HepG2 (cell line): ENCODE measurements around the gene AAR2. TPM values are rescaled to one million over a fixed set of nuclear protein-coding genes. Genes with fewer than 3 reads are reported as not detected.
A peak's percentile ranks its signal among the peaks of the same experiment; 100 is the strongest.

Experiments
- ELF3 ChIP-seq: IDR thresholded peaks from 2 replicates; pipeline ENCODE4 v1.6.1; 2016; ENCODE audit warnings: missing genetic modification reagents, missing compliant biosample characterization
- GABPB1 ChIP-seq: IDR thresholded peaks from 2 replicates; pipeline ENCODE4 v1.6.1; 2016; ENCODE audit warnings: mild to moderate bottlenecking, missing genetic modification reagents, moderate library complexity, missing compliant biosample characterization
- GPN1 ChIP-seq: sonication (generic); formaldehyde crosslinking; IDR thresholded peaks from 2 replicates; pipeline ENCODE4 v1.5.1; 2020; ENCODE audit warnings: missing genetic modification reagents, borderline replicate concordance
- MIER3 ChIP-seq: IDR thresholded peaks from 2 replicates; pipeline ENCODE4 v1.6.1; 2016; ENCODE audit warnings: missing compliant biosample characterization, borderline replicate concordance
- SP1 ChIP-seq, 2 experiments: fragments of 450-650 bp in 1 of 2; sonication (generic) in 1 of 2; formaldehyde crosslinking in 1 of 2; IDR thresholded peaks; 2 replicates each; pipeline versions ENCODE4 v1.4.0 to v1.6.1; 2016 to 2020; ENCODE audit warnings: missing genetic modification reagents in 1 of 2
- SUZ12 ChIP-seq: fragments of 150-350 bp; IDR thresholded peaks from 2 replicates; pipeline ENCODE4 v1.6.1; 2014; ENCODE audit warnings: low read depth, low read length
- THYN1 ChIP-seq: sonication (generic); formaldehyde crosslinking; IDR thresholded peaks from 2 replicates; pipeline ENCODE4 v1.8.1; 2023; ENCODE audit warnings: low read depth, mild to moderate bottlenecking, moderate library complexity, missing genetic modification reagents, borderline replicate concordance
- ZBTB1 ChIP-seq: sonication (generic); formaldehyde crosslinking; IDR thresholded peaks from 2 replicates; pipeline ENCODE4 v1.4.0; 2020; ENCODE audit warnings: missing genetic modification reagents, borderline replicate concordance
- ZC3H4 ChIP-seq: sonication (generic); formaldehyde crosslinking; IDR thresholded peaks from 2 replicates; pipeline ENCODE4 v1.4.0; 2020; ENCODE audit warnings: missing genetic modification reagents, borderline replicate concordance
- ZNF430 ChIP-seq: sonication (generic); formaldehyde crosslinking; IDR thresholded peaks from 2 replicates; pipeline ENCODE4 v1.9.0; 2021; ENCODE audit warnings: mild to moderate bottlenecking, missing genetic modification reagents
- ZNF547 ChIP-seq: sonication (generic); formaldehyde crosslinking; IDR thresholded peaks from 2 replicates; pipeline ENCODE4 v1.5.1; 2020; ENCODE audit warnings: mild to moderate bottlenecking, missing genetic modification reagents
- ZNF552 ChIP-seq: sonication (generic); formaldehyde crosslinking; IDR thresholded peaks from 2 replicates; pipeline ENCODE4 v1.9.0; 2022; ENCODE audit warnings: missing genetic modification reagents, mild to moderate bottlenecking, borderline replicate concordance
- polyA plus RNA-seq, 8 experiments: library from polyadenylated mRNA; depleted of rRNA in 3 of 8; stranded (reverse) in 7 of 8; unstranded in 1 of 8; fragments of >200 nt; fragmentation: Illumina TruSeq in 4 of 8; extraction: Trizol in 4 of 8; gene quantifications; 2 replicates each; pipeline versions ENCODE4 v1.2.1 to v1.2.3, GENCODE V29; 2011 to 2016; ENCODE audit warnings: low read depth in 4 of 8, missing spikeins in 1 of 8, mixed read lengths in 1 of 8; ENCODE audit not compliant: insufficient read depth in 1 of 8
- total RNA-seq, 5 experiments: library from RNA; depleted of rRNA; stranded (reverse); fragments of >200 nt; fragmentation: Illumina TruSeq; extraction: Trizol; gene quantifications; 2 replicates each; pipeline ENCODE4 v1.2.3, GENCODE V29; 2016; ENCODE audit warnings: low read depth in 1 of 5
- TF ChIP-seq, protein P1 (sequence below): sonication (generic); formaldehyde crosslinking; IDR thresholded peaks from 2 replicates; pipeline ENCODE4; 2020; ENCODE audit warnings: missing genetic modification reagents, mild to moderate bottlenecking, borderline replicate concordance
- TF ChIP-seq, protein P2 (sequence below): sonication (generic); formaldehyde crosslinking; IDR thresholded peaks from 2 replicates; pipeline ENCODE4 v1.4.0; 2020; ENCODE audit warnings: mild to moderate bottlenecking, missing genetic modification reagents
- TF ChIP-seq, protein P3 (sequence below): sonication (generic); formaldehyde crosslinking; IDR thresholded peaks from 2 replicates; pipeline ENCODE4 v1.4.0; 2020; ENCODE audit warnings: mild to moderate bottlenecking, low read depth, missing genetic modification reagents
- TF ChIP-seq, protein P4 (sequence below): IDR thresholded peaks from 2 replicates; pipeline ENCODE4 v1.6.1; 2016; ENCODE audit warnings: low read depth, control low read depth
- TF ChIP-seq, protein P5 (sequence below): sonication (generic); formaldehyde crosslinking; IDR thresholded peaks from 2 replicates; pipeline ENCODE4 v1.4.0; 2020; ENCODE audit warnings: mild to moderate bottlenecking, missing genetic modification reagents

AAR2 gene
- total and polyA plus RNA-seq, 2 of the 13 experiments (the other 11 are each of a cell fraction or from before 2014, with no cell fraction given): 45.2 to 46.2 TPM

DNA sequence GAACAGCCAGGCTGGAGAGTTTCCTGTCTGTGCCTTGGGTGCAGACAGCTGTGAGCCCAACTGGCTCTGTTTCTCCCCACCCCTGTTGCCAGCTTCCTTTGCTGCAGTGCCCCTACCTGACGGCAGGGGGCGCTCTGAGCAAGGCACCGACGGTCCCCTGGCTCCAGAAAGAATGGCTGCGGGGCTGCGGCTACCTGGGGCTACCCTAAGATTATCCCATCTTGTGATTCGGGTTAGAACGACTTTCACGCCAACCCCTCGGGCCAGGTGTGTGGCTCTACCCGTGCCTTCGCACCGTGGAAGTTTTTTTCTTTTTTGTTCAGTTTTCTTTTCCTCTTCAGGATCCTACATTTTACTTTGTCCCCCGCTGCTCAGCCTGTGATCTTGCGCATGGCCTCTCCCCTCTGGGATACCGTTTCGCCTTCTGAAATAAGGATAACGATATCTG lies 33.4 kb upstream of the AAR2 start (continued):
- TF ChIP-seq, protein P1, sequence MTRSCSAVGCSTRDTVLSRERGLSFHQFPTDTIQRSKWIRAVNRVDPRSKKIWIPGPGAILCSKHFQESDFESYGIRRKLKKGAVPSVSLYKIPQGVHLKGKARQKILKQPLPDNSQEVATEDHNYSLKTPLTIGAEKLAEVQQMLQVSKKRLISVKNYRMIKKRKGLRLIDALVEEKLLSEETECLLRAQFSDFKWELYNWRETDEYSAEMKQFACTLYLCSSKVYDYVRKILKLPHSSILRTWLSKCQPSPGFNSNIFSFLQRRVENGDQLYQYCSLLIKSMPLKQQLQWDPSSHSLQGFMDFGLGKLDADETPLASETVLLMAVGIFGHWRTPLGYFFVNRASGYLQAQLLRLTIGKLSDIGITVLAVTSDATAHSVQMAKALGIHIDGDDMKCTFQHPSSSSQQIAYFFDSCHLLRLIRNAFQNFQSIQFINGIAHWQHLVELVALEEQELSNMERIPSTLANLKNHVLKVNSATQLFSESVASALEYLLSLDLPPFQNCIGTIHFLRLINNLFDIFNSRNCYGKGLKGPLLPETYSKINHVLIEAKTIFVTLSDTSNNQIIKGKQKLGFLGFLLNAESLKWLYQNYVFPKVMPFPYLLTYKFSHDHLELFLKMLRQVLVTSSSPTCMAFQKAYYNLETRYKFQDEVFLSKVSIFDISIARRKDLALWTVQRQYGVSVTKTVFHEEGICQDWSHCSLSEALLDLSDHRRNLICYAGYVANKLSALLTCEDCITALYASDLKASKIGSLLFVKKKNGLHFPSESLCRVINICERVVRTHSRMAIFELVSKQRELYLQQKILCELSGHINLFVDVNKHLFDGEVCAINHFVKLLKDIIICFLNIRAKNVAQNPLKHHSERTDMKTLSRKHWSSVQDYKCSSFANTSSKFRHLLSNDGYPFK (CRISPR knock-in tag): peak; percentile 65; the same call in 1 of the 2 replicates
- no peak for TF ChIP-seq MIER3
- TF ChIP-seq GABPB1 (CRISPR knock-in tag): peak; percentile 53
- TF ChIP-seq, protein P2, sequence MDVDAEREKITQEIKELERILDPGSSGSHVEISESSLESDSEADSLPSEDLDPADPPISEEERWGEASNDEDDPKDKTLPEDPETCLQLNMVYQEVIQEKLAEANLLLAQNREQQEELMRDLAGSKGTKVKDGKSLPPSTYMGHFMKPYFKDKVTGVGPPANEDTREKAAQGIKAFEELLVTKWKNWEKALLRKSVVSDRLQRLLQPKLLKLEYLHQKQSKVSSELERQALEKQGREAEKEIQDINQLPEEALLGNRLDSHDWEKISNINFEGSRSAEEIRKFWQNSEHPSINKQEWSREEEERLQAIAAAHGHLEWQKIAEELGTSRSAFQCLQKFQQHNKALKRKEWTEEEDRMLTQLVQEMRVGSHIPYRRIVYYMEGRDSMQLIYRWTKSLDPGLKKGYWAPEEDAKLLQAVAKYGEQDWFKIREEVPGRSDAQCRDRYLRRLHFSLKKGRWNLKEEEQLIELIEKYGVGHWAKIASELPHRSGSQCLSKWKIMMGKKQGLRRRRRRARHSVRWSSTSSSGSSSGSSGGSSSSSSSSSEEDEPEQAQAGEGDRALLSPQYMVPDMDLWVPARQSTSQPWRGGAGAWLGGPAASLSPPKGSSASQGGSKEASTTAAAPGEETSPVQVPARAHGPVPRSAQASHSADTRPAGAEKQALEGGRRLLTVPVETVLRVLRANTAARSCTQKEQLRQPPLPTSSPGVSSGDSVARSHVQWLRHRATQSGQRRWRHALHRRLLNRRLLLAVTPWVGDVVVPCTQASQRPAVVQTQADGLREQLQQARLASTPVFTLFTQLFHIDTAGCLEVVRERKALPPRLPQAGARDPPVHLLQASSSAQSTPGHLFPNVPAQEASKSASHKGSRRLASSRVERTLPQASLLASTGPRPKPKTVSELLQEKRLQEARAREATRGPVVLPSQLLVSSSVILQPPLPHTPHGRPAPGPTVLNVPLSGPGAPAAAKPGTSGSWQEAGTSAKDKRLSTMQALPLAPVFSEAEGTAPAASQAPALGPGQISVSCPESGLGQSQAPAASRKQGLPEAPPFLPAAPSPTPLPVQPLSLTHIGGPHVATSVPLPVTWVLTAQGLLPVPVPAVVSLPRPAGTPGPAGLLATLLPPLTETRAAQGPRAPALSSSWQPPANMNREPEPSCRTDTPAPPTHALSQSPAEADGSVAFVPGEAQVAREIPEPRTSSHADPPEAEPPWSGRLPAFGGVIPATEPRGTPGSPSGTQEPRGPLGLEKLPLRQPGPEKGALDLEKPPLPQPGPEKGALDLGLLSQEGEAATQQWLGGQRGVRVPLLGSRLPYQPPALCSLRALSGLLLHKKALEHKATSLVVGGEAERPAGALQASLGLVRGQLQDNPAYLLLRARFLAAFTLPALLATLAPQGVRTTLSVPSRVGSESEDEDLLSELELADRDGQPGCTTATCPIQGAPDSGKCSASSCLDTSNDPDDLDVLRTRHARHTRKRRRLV (CRISPR knock-in tag): no peak
- 0 out of 2 replicates have a peak, but pooled peaks have one; percentile 16 for TF ChIP-seq ELF3 (CRISPR knock-in tag)
- TF ChIP-seq ZNF430 (CRISPR knock-in tag): no peak
- TF ChIP-seq ZNF547 (CRISPR knock-in tag): no peak
- TF ChIP-seq ZNF552 (CRISPR knock-in tag): no peak
- TF ChIP-seq, protein P3, sequence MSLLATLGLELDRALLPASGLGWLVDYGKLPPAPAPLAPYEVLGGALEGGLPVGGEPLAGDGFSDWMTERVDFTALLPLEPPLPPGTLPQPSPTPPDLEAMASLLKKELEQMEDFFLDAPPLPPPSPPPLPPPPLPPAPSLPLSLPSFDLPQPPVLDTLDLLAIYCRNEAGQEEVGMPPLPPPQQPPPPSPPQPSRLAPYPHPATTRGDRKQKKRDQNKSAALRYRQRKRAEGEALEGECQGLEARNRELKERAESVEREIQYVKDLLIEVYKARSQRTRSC (CRISPR knock-in tag): no peak
- no peak for TF ChIP-seq ZBTB1 (CRISPR knock-in tag)
- TF ChIP-seq ZC3H4 (CRISPR knock-in tag): no peak
- TF ChIP-seq THYN1: no peak
- TF ChIP-seq, protein P4, sequence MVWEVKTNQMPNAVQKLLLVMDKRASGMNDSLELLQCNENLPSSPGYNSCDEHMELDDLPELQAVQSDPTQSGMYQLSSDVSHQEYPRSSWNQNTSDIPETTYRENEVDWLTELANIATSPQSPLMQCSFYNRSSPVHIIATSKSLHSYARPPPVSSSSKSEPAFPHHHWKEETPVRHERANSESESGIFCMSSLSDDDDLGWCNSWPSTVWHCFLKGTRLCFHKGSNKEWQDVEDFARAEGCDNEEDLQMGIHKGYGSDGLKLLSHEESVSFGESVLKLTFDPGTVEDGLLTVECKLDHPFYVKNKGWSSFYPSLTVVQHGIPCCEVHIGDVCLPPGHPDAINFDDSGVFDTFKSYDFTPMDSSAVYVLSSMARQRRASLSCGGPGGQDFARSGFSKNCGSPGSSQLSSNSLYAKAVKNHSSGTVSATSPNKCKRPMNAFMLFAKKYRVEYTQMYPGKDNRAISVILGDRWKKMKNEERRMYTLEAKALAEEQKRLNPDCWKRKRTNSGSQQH (CRISPR knock-in tag): 0 out of 2 replicates have a peak, but pooled peaks have one; percentile 34
- TF ChIP-seq, protein P5, sequence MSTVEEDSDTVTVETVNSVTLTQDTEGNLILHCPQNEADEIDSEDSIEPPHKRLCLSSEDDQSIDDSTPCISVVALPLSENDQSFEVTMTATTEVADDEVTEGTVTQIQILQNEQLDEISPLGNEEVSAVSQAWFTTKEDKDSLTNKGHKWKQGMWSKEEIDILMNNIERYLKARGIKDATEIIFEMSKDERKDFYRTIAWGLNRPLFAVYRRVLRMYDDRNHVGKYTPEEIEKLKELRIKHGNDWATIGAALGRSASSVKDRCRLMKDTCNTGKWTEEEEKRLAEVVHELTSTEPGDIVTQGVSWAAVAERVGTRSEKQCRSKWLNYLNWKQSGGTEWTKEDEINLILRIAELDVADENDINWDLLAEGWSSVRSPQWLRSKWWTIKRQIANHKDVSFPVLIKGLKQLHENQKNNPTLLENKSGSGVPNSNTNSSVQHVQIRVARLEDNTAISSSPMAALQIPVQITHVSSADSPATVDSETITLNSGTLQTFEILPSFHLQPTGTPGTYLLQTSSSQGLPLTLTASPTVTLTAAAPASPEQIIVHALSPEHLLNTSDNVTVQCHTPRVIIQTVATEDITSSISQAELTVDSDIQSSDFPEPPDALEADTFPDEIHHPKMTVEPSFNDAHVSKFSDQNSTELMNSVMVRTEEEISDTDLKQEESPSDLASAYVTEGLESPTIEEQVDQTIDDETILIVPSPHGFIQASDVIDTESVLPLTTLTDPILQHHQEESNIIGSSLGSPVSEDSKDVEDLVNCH: no peak
- TF ChIP-seq SUZ12: no peak
- no peak for TF ChIP-seq SP1 (IDR thresholded peaks at IDR 0.05)
- TF ChIP-seq SP1 (CRISPR knock-in tag; IDR thresholded peaks at IDR 0.05): no peak
- TF ChIP-seq GPN1 (CRISPR knock-in tag): no peak
